Kidney (tissue), 14 donors: ENCODE data around the gene UMPS. TPM values are rescaled to one million over a fixed set of nuclear protein-coding genes. Genes with fewer than 3 reads are reported as not detected.
"Not testable (repeated sequence)": the region's sequence is repeated elsewhere in the genome, so short reads cannot be mapped to it uniquely, and the experiment has no call there.

Source experiments
- DNase-seq, 5 donors: peaks; one replicate each; pipeline ENCODE4 v3.0.0-alpha.2; 2013 to 2020
- FAIRE-seq: peaks from 2 replicates; lab custom pipeline; 2012; peaks lifted over from hg19 to GRCh38; lab: Jason Lieb, UNC
- H3K27ac ChIP-seq, 2 donors: one replicate each; pipeline ENCODE4 v1.7.0; 2013; ENCODE audit warnings: low read depth in 2 of 2, low read length in 2 of 2, inconsistent platforms in 1 of 2
- H3K27me3 ChIP-seq: one replicate; pipeline ENCODE4 v1.7.1; 2013; ENCODE audit warnings: low read length, inconsistent platforms; ENCODE audit not compliant: control insufficient read depth, insufficient read depth
- H3K36me3 ChIP-seq, 3 donors: one replicate each; pipeline versions ENCODE4 v1.7.0 to v1.7.1; 2013; ENCODE audit warnings: low read length in 3 of 3, control low read depth in 1 of 3, inconsistent platforms in 1 of 3; ENCODE audit not compliant: insufficient read depth in 3 of 3, control insufficient read depth in 2 of 3
- H3K4me1 ChIP-seq, 3 donors: one replicate each; pipeline versions ENCODE4 v1.7.0 to v1.7.1; 2013; ENCODE audit warnings: low read length in 3 of 3, inconsistent platforms in 1 of 3, low read depth in 1 of 3; ENCODE audit not compliant: control insufficient read depth in 2 of 3, insufficient read depth in 2 of 3
- H3K4me3 ChIP-seq, 3 donors: one replicate each; pipeline versions ENCODE4 v1.7.0 to v1.8.1; 2013; ENCODE audit warnings: low read length in 3 of 3, control low read depth in 1 of 3, inconsistent platforms in 1 of 3
- H3K9ac ChIP-seq, 3 donors: one replicate each; pipeline versions ENCODE4 v1.7.0 to v1.7.1; 2013; ENCODE audit warnings: low read length in 3 of 3, control low read depth in 1 of 3, inconsistent platforms in 1 of 3
- H3K9me3 ChIP-seq, 3 donors: one replicate each; pipeline versions ENCODE4 v1.7.0 to v1.7.1; 2013; ENCODE audit warnings: low read length in 3 of 3, control low read depth in 1 of 3, inconsistent platforms in 1 of 3; ENCODE audit not compliant: control insufficient read depth in 2 of 3, insufficient read depth in 1 of 3
- intact Hi-C: fragments of 100-400 bp; cut with DNase I; formaldehyde crosslinking; loops from one replicate; pipeline ENCODE4 v1.11.1; 2022
- polyA plus RNA-seq: library from polyadenylated mRNA; stranded (reverse); fragments of 350-450 nt; fragmentation: Illumina TruSeq; extraction: RNeasy Lipid Tissue Mini Kit (QIAGEN cat#74804); gene quantifications from one replicate; pipeline ENCODE4 v1.2.3, GENCODE V29; 2014; ENCODE audit warnings: low read depth, low replicate concordance; ENCODE audit not compliant: insufficient read depth
- total RNA-seq: library from RNA; stranded (reverse); fragmentation: NEBNext Ultra II Directional; extraction: Animal tissue kit (Norgen Biotek cat#: 25700); gene quantifications from one replicate; pipeline ENCODE4 v1.2.1, GENCODE V29; 2021
- TF ChIP-seq, protein P1 (sequence below): IDR thresholded peaks from 3 replicates; pipeline ENCODE4 v1.5.1; 2012; ENCODE audit warnings: mild to moderate bottlenecking, moderate library complexity, borderline replicate concordance; ENCODE audit not compliant: insufficient read depth; ENCODE audit errors: extremely low read depth
- donor health status: control.
- donor health status: control.
- donor health status: control.
- donor health status: control.
- donor health status: control.
- donor health status: DM: yes; HTN: yes; CAD: no.
- donor health status: Normal renal cell carcinoma (clear cell type).

The UMPS gene
- total and polyA plus RNA-seq, 2 donors from 2014 or later, result 24.7 to 25.7 TPM

DNA sequence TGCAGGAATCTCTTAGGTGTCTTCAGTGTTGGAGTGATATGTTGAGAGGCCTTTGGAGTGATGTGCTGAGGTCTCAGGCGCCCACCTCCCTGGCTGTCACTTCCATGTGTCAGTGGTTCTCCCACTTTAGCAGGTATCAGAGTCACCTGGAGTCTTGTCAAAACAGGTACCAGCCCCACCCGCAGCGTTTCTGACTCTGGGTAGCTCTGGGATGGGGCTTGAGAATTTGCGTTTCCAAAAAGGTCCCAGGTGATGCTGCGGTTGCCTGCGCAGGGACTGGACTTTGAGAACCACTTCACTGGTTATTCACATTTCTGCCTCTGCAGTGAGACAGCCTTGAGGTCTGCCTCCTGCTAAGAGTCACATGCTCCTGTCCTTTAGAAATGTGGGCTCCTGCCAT is 15.5 kb downstream of the UMPS start:
- no peaks in the 10 kb centered on the region for H3K9me3 ChIP-seq
- no peak overlapping the region for H3K9ac ChIP-seq
- TF ChIP-seq, protein P1, sequence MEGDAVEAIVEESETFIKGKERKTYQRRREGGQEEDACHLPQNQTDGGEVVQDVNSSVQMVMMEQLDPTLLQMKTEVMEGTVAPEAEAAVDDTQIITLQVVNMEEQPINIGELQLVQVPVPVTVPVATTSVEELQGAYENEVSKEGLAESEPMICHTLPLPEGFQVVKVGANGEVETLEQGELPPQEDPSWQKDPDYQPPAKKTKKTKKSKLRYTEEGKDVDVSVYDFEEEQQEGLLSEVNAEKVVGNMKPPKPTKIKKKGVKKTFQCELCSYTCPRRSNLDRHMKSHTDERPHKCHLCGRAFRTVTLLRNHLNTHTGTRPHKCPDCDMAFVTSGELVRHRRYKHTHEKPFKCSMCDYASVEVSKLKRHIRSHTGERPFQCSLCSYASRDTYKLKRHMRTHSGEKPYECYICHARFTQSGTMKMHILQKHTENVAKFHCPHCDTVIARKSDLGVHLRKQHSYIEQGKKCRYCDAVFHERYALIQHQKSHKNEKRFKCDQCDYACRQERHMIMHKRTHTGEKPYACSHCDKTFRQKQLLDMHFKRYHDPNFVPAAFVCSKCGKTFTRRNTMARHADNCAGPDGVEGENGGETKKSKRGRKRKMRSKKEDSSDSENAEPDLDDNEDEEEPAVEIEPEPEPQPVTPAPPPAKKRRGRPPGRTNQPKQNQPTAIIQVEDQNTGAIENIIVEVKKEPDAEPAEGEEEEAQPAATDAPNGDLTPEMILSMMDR, result no peak
- intact Hi-C loops, result no loop called here
- H3K4me3 ChIP-seq, result no peak overlapping the region
- no peaks in the 10 kb centered on the region for H3K4me1 ChIP-seq
- H3K36me3 ChIP-seq, result peaks cover 2 to 26% (median 13%) of the 10 kb centered on the region in 3 donors
- H3K27ac ChIP-seq, result no peak overlapping the region
- DNase-seq, result no peak
- H3K27me3 ChIP-seq, result no peaks in the 10 kb centered on the region
- FAIRE-seq, result no peak

DNA sequence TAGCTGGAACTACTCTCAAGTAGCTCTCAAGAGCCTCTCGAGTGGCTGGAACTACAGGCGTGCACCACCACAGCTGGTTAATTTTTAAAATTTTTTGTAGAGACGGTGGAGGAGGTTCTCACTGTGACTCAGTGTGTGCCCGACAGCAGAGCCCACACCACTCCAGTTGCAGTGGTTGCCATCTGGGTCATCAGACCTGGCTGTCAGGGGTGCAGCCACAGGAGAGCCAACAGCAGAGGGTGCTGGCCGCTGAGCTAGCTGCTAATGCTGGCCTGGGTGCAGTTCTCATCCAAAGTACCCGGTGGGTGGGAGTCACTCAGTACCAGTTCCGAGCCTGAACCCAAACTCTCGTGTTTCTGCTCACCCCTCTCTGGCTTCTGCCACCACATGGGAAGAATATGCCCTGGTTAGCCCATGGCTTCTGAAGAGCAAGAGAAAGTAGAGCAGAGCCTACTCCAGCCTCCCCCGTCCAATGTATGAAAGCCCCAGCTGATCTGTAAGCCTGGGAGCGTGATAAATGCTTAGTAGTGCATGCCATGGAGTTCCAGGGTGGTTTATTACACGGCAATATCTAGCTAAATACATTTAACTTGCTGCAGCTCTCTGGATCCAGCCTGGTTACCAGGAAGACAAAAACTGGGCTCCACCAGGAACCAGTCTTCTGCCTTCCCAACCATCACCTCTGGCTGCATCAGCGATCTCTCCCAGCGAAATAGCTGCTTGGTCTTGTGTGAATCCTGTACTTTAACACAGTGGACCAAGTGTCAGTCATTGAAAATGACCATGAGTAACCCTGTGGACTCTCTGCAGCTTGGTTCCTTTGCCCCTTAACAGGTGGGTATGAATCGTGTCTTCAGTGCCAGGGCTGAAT is 17.1 kb downstream of the UMPS start:
- Histone ChIP-seq H3K27ac (no peak overlapping the region), H3K9me3 (no peaks in the 10 kb centered on the region), H3K36me3 (peaks cover 0 to 17% (median 10%) of the 10 kb centered on the region in 3 donors), H3K4me1 (no peaks in the 10 kb centered on the region), H3K27me3 (no peaks in the 10 kb centered on the region), H3K9ac (no peak overlapping the region), H3K4me3 (no peak overlapping the region)
- TF ChIP-seq, protein P1, result no peak
- intact Hi-C loops, result no loop called here
- FAIRE-seq (no peak), DNase-seq (no peak)

DNA sequence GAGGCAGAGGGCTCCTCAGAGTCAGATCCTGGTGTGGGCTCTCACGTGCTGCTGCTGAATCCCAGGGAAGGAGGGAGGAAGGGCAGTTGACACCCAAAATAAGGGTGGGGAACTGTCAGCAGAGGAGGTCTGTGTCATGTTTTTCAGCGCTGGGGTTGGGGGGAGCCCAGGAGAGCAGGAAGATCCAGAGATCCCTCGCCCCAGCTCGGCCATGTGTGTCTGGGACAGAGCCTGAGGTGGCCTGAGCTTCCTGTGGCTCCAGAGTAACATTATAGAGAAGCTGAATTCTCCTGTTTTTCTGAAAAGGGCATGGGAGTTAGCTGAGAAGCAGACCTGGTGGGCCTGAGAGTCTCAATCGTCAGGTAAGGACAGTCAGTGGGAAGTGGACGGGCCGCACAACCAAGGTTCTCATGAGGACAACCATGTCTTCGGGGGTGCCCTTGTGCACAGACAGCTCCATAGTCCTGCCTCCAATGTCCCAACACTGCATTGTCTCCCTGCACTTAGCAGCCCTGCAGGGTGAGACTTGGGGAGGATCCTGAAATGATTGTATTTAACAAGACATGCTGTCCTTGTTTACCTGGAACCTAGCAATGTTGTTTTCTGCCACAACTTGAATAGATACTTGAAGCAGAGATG is 18.4 kb downstream of the UMPS start:
- H3K9me3 ChIP-seq, result no peaks in the 10 kb centered on the region
- no peak overlapping the region for H3K9ac ChIP-seq
- FAIRE-seq, result no peak
- TF ChIP-seq, protein P1, result no peak
- H3K4me1 ChIP-seq, result no peaks in the 10 kb centered on the region
- H3K27ac ChIP-seq, result no peak overlapping the region
- no peak for DNase-seq
- no peaks in the 10 kb centered on the region for H3K27me3 ChIP-seq
- intact Hi-C loops, result no loop called here
- H3K36me3 ChIP-seq, result peaks cover 0 to 14% (median 10%) of the 10 kb centered on the region in 3 donors
- no peak overlapping the region for H3K4me3 ChIP-seq

DNA sequence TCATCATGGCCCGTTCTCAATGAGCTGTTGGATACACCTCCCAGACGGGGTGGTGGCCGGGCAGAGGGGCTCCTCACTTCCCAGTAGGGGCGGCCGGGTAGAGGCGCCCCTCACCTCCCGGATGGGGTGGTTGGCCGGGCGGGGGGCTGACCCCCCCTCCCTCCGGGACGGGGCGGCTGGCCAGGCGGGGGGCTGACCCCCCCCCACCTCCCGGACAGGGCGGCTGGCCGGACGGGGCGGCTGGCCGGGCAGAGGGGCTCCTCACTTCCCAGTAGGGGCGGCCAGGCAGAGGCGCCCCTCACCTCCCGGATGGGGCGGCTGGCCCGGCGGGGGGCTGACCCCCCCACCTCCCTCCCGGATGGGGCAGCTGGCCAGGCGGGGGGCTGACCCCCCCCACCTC is 19.6 kb downstream of the UMPS start:
- FAIRE-seq, H3K4me1 ChIP-seq, H3K4me3 ChIP-seq, intact Hi-C loops, H3K27me3 ChIP-seq, H3K9me3 ChIP-seq, DNase-seq, H3K36me3 ChIP-seq, H3K9ac ChIP-seq, H3K27ac ChIP-seq: not testable (repeated sequence)
